Hippocampal formation (tissue), 2 donors: ENCODE measurements around the gene PRDM16.

Experiments
- DNase-seq, 2 donors: peaks; one replicate each; lab custom pipeline; 2025; lab: John Stamatoyannopoulos, UW

The PRDM16 gene

DNA sequence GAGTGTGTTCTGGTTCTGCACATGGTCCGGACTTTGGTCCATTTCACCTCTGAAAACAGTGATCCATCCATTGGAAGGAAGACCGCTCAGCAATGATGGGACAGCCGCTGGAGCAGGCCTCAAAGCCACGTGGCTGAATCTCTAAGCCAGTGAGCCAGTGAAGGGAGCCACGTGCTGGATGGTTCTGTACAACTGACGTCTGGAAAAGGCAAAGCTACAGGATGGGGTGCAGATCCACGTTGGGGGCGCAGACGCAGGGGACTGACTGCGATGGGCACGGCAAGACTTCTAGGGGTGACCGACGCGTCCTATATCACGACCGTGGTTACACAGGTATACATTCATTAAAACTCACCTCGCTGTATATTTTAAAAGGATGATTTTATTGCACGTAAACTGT is 375.3 kb downstream of the PRDM16 start:
- DNase-seq: no peak

DNA sequence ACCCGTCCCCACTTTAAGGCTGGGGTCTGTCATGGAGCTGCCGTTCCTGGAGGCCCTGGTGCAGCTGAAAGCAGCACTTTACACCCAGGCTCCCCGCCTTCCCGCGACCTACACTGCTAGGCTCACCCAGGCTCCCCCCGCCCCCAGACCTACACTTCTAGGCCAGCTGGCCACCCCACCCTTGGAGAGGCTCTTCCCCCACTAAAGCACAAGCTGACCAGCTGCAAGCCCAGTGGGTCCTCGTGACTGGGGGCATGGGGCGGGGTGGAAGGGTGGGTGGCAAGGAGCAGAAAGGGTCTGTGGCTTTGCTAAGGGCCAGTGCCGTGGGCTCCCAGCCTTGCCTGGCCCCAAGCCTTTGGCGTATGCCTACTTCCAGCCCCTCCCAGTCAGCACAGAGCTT is 375.7 kb downstream of the PRDM16 start:
- peak in 1 of 2 donors; percentile 32 for DNase-seq

DNA sequence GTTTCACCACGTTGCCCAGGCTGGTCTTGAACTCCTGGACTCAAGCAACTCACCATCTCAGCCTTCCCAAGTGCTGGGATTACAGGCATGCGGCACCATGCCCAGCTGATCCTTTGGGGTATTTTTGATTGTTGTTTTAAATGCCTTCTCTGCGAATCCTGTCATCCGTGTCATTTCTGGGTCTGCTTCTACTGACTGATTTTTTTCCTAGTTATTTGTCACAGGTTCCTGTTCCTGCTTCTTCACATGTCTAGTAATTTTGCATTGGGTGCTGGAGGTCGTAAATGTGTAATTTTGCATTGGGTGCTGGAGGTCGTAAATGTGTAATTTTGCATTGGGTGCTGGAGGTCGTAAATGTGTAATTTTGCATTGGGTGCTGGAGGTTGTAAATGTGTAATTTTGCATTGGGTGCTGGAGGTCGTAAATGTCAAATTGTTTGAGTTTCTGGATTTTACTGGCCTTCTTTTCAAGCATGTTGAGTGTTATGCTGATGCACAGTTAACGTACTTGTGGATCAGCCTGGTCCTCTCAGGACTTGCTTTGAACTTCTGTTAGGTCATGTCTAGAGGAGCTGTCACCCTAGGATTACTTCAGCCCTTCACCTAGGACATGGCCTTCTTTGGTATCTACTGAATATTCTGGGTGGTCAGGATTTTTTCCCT is 381.3 kb downstream of the PRDM16 start:
- DNase-seq: no peak

DNA sequence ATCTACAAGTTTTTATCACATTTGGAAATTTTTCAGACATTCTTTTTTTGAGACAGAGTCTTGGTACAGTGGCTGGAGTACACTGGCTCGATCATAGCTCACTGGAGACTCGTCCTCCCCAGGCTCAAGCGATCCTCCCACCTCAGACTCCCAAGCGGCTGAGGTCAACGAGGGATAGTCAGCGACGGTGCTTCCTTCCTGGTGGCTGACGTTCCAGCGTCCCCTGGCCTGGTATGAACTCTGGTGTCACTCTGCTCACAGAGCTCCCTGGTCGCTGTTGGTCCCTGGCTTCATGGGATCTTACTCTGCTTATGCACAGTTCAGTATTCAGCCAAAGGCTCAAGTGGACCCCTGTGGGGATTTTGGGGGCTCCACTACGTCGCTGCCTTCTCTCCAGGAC is 382.0 kb downstream of the PRDM16 start:
- DNase-seq: no peak

DNA sequence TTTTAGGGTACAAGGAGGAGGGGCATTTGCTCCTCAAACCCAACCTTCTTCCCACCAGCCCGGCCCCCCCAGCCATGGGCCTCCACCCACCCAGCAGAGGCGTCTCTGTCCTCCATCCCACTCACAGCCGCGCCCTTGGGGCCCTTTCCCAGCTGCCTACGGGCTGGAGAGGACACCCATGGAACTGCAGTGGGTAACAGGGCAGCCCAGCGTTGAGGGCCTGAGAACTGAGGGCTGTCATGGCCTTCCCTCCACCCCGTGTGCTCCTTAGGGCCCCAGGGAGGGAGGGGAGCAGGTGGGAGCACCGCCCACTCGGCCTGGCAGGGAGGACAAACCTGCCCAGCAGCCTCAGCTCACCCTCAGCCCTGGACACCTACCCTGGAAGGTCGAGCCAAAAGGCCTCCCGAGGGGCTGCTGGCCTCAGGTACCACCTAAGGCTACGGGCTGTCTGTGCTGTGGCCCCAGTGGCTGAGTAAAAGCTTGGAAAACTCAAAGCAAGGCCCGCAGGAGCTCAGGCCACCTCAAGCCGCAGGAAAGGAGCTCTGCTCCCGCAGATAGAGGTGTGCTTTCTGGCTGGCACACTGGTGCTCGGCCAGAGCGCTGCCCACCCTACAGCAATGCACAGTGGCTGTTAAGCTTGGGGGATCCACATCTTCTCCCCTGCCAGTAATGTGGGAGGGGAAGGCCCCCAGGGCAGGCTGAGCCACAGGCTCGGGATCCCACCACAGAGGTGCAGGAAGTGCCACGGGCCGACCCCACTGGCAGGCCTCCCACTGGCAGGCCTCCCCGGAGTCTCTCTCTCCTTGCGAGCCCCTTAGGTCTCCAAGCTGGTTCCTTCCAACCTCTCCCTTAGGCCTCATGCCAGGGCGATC is 383.2 kb downstream of the PRDM16 start:
- no peak for DNase-seq

DNA sequence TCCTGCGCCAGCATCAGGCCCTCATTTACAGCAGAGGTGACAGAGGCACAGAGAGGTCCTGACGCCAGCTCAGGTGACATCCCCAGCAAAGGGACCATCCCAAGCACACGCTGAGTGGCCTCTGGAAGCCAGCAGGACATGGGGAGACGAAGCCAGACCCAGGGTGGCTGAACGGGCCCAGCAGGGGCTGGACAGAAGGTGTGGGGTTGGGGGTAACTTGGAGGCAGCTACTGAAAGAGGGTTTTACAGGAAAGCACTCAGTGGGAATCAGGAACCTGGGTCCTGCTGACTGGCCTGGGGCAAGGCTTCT is 383.8 kb downstream of the PRDM16 start:
- DNase-seq: no peak

DNA sequence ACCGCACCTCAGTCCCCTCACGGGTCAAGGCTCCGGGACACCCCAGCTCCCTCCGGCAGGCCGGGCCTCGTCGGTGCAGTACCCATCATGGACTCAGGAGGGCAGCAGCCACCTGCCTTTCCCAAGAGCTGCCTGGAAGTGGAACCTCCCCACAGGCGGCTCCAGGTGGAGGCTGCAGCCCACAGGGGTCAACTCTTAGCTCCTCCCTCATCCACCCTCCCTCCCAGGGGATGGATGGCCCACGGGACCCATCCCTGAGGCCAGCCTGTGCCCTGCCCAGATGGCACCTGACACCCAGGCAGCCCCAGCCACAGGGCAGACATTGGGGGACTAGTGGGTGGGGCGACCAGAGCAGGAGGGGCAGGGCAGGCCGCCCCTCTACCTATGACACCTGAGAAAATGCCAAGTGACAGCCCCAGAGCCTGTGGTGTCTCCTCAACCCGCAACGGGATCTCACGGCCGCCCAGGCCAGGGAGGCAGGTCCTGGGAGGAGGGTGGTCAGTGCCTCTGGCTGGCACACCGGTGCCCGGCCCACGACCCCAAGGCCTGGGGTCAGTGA is 384.3 kb downstream of the PRDM16 start:
- peak; percentile 18 to 65 for DNase-seq

DNA sequence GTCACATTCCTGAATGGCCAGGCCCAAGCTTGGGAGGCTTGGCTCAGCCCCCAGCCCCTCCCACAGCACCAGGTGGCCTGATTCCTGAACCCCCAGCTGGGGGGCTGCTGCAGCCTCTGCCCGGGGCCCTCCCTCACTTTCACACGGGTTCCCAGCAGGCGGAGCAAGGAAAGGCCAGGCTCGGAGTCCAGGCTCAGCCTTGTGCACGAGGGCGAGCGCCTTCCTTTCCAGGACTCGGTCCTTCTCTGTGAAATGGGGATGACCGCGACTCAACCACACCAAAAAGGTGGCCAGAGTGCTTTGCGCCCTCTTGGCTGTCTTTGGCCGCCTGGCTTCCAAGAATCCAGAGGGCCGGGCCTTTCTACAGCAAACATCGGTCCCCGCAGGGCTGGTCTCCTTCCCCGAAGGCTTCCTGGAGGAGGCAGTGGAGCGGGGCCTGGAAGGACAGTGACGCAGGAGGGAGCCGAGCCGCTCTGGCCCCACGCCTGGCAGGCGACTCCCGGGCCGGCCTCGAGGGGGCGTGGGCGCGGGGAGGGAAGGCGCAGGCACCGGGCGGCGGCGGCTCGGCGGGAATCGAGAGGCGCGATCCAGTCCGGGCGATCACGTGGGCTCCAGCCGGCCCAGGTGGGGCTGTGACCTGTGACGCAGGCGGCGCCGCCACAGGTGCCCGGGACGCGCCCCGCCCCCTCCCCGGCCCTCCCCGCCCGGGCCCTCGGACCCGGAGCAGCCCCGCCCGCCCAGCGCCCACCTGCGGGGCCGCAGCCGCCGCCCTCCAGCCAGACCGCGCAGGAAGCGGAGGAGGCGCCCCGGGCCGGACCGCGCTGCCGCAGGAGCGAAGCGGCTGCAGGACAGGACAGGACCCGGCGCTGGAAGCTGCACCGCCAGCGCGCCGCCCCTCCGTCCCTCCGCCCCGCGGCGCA is 385.1 kb downstream of the PRDM16 start, which contains the start of gene ARHGEF16:
Gene ARHGEF16, plus strand, starts transcription at position 775 of the 920 bp plus-strand sequence. CDS start 8,420 bp downstream, outside the sequence.
- DNase-seq: no peak

DNA sequence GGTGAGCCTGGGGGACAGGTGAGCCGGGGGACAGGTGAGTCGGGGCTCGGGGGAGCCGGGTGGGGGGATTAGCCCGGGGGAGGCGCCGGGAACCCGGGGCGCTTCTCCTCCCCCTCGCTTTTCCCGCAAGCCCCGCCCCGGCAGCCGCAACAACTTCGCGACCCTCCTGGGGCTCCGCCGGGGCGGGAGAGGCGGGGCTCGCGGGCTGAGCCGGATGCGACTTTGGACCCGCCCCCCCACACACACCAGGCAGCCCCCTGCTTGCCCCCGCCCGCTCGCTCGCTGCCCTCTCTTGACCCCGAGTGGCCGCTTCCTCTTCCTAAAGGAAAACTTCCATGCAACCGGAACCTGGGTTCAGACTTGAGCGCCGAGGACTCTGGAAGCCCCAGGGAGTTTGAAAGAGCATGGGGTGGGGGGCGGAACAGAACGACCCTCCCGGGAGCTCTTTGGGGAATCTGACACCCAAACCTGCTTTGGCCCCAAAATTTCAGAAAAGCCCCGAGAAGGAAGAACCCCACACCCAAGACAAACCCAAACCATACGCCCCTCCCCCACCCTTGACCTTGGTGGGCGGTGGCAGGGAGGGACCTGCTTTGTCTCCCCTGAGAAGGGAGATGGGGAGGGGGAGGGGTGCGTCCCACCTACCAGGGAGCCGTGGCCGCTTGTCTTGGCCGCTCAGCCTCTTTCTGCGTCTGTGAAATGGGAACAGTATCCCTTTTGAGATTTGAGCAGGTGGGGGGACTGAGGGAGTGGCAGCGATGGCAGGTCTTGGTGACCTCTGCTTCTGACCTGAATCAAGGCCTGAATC is 386.0 kb downstream of the PRDM16 start:
- no peak for DNase-seq

DNA sequence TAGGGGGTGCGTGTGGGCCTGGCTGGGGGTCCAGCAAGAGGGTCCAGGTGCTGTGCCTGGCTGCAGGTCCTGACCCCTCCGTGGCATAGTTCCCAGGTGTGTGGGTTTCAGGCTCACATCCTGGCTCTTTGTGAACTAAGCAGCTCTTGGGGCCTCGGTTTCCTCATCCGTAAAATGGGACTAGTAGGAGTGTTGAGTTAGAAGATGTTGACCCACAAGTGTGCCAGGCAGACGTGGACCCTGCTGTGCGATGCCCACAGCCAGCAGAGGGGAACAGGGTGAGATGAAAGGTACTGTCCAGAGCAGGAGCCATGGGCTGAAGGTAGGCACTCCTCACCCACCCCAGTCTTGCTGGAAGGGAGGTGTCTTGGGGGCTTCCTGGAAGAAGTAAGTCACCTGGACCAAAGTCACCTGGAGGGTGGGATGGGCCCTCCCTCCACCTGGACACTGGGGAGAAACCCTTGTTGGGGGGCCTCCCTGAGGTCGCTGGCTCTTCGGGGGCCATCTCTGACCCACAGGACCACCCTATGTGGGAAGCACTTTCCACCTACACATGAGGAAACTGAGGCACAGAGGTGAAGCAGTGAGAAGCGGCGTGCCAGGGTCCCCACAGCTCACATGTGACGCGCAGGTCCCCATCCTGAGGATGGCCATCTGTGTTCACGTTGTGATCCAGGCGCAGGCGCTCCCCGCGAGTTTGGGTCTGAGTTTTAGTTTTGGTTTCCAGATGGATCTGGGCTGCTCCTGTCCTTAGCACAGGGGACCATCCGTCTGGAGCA is 386.9 kb downstream of the PRDM16 start:
- DNase-seq: no peak

DNA sequence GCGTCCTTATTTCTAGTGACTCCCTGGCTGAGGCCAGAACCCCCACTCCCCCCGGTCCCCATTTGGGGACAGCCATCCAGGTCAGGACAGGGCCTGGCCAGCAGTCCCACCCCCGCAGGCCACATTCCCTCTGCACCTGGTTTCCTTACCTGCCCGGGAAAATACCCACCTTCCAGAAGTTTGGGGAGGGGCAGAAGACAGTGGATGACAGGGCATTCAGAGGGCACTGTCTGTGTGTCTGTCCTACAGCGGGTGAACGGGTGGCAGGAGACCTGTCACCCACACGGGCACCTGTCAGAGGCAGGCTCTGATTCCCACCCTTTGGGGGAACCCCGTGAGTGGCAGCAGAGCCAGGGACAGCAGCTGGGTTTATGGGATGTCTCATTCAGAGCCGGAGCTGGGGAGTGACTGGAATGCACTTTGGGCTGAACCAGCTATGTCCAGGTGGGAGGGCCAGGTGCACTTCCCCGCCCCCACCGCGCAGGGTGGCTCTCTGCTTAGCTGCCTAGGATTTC is 387.5 kb downstream of the PRDM16 start:
- no peak for DNase-seq

DNA sequence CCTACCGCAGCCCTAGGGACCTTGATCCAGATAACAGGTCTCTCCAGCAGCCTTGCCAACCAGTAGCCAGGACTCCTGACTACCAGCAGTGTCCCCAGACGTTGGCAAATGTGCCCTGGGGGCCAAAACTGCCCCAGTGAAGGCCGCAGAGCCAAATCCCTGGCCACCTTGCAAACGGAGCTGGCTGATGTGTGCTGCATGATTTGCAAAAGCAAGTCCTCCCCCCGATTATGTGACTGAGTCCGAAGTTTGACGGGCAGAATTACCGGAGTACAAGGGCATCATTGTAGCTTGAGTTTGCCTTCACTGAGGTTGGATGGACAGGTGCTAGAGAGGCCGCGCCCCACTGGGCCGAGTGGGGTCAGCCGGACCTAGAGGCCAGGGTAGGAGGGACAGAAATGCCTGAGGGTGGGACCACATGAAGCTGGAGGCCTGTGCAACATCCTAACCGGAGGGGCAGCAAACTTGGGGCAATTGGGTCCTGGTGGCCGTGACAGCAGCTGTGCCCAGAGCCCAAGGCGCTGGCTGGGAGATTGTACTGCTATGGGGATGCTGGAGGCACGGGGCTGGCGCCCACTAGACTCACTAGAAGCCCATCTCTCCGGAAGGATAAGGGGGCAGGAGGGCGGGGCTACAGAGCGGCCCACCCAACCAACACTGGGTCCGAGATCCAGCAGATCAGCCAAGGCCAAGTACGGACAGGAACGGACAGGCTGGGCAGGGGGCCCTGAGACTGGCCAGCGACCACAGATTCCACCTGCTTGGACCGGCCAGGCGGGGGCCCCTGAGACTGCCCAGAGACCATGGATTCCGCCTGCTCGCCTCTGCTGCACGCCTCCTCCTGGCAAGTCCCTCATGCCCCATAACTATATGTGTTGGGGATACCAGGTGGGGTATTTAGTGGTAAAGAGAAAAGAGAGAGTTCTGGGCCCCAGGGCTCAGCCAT is 388.2 kb downstream of the PRDM16 start:
- no peak for DNase-seq

DNA sequence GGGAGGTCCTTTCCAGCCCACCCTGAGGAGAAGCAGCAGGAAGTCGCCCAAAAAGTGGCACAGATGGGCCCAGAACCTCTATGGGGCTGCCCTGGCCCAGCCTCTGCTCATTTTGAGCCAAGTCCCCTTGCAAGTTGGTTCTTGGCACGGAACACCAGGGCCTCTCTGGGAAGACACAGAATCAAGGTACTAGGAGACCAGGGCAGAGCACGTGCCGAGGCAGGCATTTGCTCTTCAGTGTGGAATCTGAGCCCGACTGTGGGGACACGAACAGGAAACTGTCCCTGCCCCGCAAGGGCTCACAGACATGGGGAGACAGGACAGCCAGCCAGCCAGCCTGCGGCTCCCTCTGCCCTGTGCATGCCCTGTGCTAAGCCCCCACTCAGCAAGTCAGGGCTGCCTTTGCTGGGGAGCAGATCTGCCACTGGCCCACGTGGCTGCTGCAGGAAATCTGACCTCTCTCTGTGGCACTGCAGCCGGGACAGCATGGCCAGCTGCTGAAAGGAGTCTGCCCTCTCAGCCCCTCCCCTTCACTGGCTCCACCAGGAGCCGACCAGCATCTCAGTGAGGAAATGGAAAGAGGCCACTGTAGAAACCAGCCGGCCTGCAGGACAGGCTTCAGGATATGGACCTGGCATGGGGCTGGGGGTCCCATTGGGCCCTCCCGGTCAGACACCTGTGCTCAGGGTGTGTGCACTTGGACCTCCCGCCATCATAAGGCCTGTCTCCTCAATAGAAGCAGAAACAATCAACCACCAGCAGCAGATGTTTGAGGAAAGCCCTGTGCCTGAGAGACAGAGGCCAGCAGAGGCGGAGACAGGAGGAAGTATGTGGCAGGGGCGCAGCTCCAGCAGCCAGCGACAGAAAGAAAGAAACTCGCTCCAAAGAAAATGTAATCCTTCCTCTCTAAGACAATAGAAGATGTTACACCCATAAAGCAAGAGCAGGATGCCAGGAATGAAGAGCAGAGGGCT is 389.2 kb downstream of the PRDM16 start:
- peak in 1 of 2 donors; percentile 10 for DNase-seq

DNA sequence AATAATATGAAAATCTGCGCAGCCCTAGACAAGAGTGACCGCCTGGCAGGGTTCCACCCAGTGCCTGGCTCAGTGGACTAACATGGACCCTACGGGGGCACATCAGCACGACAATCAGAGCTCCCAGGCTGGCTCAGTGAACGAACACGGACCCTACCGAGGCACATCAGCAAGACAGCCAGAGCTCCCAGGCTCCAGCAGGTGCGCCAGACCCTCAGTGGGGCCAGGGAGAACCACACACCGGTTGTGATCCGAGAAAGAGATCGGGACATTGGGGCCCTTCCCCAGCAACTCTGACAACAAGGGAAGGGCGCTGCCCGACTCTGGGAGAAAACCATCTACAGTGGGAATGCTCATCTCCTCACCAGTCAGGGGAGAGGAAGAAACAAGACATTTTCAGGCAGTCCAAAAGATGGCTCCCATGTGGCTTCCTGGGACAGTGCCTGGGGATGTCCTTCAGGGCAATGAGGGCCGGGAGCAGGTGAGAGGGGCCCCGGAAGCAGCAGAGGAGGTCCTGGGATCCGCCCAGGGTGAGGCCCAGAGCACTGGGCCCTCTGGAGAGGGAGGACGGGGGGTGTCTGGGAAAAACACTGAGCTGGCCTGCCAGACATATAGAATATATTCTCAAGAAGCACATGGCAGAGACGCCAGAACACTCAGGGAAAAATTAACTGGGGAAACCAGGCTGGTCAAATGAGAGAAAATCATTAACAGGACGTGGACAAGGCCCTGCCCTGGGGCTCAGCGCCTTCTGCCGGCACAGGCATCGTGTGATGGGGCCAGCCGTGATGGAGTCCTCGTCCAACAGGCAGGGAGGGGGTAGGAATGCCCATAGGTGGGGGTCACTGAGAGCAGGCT is 390.3 kb downstream of the PRDM16 start:
- no peak for DNase-seq

DNA sequence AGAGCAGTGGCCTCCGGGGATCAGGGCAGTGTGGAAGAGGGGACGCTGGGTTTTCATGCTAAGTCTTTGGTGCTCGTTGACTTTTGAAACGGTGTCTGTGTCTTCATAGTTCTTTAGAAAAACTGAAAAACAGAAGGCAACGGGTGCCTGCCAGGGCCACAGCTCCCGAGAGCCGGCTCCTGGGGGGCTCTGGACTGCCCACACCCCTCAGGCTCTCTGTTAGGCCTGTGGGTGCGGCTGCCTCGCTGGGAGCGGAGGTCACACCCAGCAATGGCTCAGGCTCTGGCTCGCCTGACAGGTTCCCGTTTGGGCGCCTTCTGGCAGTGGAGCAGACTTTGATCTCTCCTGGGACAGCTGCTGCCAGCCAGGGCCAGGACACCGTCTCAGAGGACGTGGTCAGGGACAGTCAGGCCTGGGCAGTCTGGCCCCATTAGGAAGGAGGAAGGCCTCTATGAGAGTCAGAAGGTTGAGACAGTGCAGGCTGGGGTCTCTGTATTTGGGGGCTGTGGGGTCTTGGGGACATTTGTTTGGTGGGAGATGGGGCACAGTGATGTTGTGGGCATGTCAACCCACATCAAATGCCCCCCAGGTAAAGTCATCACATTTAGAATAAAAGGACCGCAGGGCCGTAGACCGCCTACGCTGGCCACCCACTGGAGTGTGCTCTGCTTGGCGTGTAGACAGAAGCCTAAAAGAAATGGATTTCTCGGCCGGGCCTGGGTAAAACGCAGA is 391.1 kb downstream of the PRDM16 start:
- DNase-seq: no peak

DNA sequence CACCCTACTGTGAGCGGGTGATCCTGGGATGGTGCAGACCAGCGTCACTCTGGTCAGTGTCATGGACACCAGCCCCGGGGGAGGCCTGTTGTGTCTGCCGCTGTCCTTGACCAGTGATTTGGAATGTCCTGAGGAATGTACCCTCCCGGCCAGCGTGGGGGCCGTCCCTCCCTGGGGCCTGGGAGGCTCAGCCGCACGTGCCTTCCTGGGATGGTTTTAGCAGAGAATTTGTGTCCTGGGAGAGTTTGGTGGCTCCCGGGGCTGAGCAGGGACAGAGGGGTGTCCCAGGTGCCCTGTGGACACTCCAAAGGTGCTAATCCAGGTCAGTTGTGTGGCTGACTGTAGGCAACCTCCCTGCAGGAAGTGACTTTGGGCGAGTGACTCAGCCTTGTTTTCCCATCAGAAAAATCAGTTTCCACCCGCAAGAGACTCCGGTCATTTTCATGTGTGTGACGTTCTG is 391.7 kb downstream of the PRDM16 start:
- no peak for DNase-seq
